Hepatocyte (in vitro differentiated cells): ENCODE data around the gene LRIT1.

Experiments
- CTCF ChIP-seq: fragments of 200-600 bp; sonication (generic); IDR thresholded peaks from 2 replicates; pipeline ENCODE4 v1.5.1; 2016; ENCODE audit warnings: antibody characterized with exemption, mild to moderate bottlenecking; ENCODE audit not compliant: poor library complexity
- EZH2 ChIP-seq: fragments of 200-600 bp; sonication (generic); IDR thresholded peaks from 2 replicates; pipeline ENCODE4 v1.6.1; 2016; ENCODE audit warnings: antibody characterized with exemption, mild to moderate bottlenecking, borderline replicate concordance

- TF ChIP-seq CTCF (no peak), EZH2 (no peak)
Observed at GRCh38 chr10:84190621-84191020, 50.7 kb downstream of the LRIT1 start.
